ENCODE data around the gene GTSE1.

Gene GTSE1

GRCh38 chr22:46368422-46368821 lies 71.8 kb downstream of the GTSE1 start:
- no peak for DNase-seq

GRCh38 chr22:46368871-46369715 lies 72.4 kb downstream of the GTSE1 start:
- DNase-seq = no peak

- DNase-seq = no peak
Observed at GRCh38 chr22:46369716-46370583, 73.3 kb downstream of the GTSE1 start.

- DNase-seq = no peak
Observed at GRCh38 chr22:46370584-46371291, 74.1 kb downstream of the GTSE1 start.

GRCh38 chr22:46371623-46372226 lies 75.1 kb downstream of the GTSE1 start:
- DNase-seq = no peak

GRCh38 chr22:46372686-46373085 lies 76.0 kb downstream of the GTSE1 start:
- DNase-seq = no peak

GRCh38 chr22:46373159-46373558 lies 76.5 kb downstream of the GTSE1 start:
- no peak for DNase-seq

- DNase-seq = no peak
Observed at GRCh38 chr22:46373921-46374662, 77.4 kb downstream of the GTSE1 start.

GRCh38 chr22:46374663-46375474 lies 78.2 kb downstream of the GTSE1 start:
- DNase-seq = no peak

GRCh38 chr22:46376111-46376510 lies 79.4 kb downstream of the GTSE1 start:
- DNase-seq = no peak

- no peak for DNase-seq
Observed at GRCh38 chr22:46376908-46377524, 80.3 kb downstream of the GTSE1 start.

GRCh38 chr22:46377525-46378425 lies 81.1 kb downstream of the GTSE1 start:
- no peak for DNase-seq

- DNase-seq = no peak
Observed at GRCh38 chr22:46378426-46379065, 81.9 kb downstream of the GTSE1 start.

GRCh38 chr22:46379066-46379930 lies 82.6 kb downstream of the GTSE1 start:
- DNase-seq = no peak

- DNase-seq = no peak
Observed at GRCh38 chr22:46380069-46380468, 83.4 kb downstream of the GTSE1 start.
